CD4-positive, alpha-beta T cell treated with Interferon gamma for 1 hour (primary cell): ENCODE data around the gene GPR15LG.
"Not testable (repeated sequence)": the region's sequence is repeated elsewhere in the genome, so short reads cannot be mapped to it uniquely, and the experiment has no call there.

Source experiments
- DNase-seq: peaks from one replicate; pipeline ENCODE4 v3.0.0-alpha.2; 2020

Gene GPR15LG

DNA sequence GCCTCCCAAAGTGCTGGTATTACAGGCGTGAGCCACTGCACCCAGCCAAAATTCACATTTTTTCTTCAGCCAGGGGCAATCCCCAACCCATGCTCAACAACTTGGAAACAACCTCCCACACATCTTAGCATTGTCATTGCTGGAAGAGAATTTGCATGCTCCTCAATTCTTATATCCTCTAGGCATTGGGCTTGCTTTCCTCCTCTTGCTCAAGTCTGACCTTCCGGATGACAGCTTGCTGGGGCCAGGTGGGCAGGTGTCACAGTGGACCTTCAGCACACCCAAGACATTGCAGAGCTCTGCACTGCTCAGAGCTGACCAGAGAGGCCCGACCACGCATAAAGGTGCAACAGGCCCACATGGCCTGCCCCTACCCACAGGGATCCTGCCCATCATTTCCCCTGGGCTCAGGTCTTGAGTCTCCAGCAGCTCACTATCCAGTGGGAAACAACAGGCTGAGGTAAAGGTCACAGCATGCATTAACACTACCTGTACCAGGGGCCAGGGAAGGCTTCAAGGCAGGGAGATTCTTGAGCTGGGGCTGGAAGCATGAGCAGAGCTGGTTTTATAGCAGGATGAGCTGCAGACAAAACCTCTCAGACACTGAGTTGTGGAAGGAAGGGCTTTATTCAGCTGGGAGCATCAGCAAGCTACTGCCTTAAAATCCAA, 6.8 kb upstream of the GPR15LG start:
- no peak for DNase-seq

DNA sequence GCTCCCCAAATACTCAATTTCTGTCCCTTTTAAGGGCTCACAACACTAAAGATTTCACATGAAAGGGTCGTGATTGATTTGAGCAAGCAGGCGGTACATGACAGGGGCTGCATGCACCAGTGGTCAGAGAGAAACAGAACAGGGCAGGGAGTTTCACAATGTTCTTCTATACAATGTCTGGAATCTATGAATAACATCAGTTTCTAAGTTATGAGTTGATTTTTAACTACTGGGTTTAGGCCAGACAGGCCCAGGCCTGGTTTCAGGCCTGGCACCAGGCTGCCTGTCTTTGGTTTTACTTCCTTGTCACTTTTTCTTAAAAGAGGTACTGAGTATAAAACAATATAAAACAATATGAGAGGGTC, 6.3 kb upstream of the GPR15LG start:
- not testable (repeated sequence) for DNase-seq

DNA sequence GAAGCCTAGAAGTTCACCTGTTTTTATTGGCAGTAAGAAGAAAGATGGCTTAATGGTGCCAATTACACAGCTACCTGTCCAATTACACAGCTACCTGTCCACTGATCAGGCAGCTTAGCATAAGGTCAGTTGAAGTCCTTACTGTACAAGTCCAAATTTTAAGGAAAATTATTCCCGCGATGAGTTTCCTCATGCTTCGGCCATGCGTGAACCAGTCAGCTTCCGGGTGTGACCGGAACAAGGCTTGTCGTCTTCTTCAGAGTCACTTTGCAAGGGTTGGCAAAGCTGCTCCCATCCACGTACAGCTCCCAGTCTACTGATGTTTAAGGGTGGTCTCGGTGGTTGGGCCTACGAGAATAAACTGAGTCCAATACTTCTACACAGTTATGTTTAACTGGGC, 5.2 kb upstream of the GPR15LG start:
- not testable (repeated sequence) for DNase-seq

DNA sequence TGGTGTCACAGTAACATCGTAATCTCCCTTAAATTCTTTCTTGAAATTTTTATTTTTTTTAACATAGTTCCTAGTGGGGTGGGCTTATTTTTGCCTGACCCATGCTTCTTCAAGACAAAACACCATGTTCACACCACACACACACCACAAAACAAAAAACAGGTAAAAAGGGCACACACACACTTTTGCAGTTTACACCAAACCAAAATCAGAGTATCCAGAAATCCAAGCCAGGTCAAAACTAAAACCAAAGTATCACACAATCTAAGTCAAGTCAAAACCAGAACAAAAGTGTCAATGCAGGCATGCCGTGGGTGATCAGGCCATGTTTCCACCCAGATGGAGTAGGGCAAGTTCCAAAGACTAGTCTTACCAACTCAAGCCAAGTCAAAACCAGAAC, 2.4 kb upstream of the GPR15LG start:
- not testable (repeated sequence) for DNase-seq

DNA sequence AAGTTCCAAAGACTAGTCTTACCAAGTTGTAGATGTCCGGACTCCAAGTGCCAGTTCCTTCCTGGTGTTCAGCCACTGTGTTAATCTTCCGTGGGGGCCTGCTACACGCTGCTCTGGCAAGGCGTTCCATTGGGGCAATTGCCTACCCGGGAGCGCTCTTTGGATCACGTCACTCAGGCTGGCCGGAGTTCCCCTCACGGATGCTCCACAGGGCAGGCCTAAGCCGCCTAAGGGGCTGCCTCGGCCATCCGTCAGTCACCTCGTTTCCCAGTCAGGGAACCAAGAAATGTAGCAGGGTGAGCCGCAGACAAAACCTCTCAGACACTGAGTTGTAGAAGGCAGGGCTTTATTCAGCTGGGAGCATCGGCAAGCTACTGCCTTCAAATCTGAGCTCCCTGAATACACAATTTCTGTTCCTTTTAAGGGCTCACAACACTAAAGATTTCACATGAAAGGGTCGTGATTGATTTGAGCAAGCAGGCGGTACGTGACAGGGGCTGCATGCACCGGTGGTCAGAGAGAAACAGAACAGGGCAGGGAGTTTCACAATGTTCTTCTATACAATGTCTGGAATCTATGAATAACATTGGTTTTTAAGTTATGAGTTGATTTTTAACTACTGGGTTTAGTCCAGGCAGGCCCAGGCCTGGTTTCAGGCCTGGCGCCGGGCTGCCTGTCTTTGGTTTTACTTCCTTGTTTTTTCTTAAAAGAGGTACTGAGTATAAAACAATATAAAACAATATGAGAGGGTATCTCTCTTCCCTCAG, 1.7 kb upstream of the GPR15LG start:
- not testable (repeated sequence) for DNase-seq

DNA sequence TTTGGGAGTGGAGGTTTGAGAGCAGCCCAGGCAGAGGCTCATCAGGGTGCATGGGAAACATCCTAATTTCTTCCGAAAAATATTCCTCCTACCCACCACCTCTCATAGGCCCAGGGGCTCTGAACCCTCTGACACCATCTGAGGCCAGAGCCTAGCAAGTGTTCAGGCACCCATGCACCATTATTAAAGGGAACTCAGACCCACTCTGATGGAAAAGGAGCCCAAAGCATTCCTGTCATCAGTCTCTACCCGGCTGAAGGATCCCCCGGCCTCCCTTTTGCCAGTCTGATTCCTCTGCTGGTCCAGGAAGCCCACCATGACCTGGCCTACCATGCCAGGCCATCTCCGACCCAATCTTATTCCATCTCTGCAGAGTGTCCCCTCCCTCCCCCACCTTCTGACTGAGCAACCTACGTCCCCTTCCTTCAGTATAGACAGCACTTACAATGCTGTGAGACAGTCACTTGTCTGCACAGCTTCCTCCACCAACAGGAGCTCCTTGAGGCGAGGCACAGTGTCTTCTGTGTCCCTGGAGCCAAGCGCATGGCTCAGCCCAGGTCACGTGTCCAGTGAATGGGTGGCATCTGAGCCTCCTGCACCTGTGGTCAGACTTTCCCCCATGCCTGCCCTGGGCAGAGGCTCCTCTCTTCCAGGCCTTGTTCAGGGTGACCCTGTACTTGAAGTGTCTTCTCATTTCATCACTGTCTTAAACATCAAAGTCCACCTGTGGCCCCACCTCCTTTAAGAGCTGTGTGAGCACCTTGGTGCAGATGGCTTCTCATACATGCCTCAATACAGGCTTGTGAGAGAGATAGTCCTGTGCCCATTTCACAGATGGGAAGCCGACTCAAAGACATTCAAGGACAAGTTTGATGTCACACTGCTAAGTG, 889 bp upstream of the GPR15LG start:
- DNase-seq, result no peak

DNA sequence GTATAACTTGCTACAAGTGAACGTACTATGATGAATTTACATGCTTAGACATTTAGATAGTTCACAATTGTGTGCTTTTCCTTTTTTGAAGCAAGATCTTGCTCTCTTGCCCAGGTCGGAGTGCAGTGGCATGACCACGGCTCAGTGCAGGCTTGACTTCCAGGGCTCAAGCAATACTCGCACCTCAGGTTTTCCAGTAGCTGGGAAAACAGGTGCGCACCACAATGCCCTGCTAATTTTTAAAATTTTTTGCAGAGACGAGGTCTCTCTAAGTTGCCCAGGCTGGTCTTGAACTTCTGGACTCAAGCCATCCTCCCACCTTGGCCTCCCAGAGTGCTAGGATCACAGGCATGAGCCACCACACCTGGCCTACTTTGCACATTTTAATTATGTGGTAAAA, 1.8 kb downstream of the GPR15LG start:
- no peak for DNase-seq

DNA sequence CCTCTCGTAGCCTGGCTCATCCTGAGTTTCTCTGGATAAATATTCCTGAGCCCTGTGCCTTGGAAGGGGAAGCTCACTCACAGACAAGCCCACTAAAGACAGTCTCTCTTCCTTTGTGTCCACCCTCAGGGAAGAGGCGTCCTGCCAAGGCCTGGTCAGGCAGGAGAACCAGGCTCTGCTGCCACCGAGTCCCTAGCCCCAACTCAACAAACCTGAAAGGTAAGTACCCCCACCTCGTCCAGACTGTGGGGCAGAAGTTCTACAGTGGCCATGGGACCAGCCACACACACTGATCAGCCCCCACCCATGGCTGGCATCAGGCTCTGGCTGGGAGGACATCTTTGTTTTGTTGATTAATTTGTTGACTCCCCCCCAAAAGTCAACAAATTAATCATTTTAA, 2.8 kb downstream of the GPR15LG start:
- no peak for DNase-seq

DNA sequence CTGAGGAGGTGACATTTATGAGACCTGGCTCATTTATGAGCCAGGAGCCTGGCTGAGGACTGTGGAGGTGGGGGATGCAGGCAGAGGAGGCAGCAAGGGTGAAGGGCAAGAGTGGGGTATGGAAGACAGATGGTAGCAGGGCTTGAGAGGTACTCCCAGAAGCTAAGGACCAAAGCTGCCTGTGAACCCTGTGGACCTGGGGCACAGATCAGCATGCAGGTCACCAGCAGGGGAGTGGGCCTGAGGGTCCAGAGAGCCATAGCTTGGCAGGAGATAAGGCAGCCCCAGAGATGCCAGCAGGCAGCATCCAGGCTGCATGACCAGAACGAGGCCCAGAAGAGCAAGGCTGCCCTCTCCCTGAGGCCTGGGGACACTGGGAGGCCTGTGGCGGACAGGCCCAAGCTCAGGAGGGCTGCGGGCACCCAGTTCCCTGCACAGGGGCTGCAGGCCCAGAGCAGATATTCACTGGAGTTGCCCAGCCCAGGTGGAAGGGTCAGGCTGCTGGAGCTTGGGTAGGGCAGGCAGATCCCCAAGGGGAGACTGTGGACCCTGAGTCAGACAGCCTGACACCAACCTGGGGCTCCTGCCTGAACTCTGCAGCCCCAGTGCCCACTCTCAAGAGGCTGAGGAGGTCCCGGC, 3.4 kb downstream of the GPR15LG start:
- DNase-seq, result no peak

DNA sequence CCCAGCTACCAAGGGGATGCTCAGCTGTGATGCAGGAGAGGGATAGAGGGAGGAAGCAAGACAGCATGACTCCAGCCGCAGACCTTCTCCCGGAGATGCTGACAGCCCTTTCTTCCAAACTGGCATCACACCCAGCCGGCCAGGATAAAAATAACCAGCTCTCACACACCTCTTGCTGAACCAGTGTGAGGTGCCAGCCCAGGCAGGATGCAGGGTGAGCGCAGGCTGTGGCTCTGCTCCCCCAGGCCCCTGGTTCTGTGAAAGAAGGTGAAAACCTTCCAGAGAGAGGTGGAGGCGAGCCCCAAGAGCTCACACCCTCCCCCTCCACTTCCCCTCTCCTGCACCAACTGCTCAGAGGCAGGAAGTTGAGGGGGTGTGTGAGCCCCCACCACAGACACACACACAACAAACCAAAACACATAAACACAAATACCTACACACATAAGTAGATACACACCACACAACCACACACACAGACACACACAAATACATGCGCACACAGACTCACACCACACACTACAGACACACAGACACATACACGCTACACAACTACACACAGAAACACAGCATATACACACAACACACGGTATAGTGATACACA, 4.0 kb downstream of the GPR15LG start:
- peak; percentile 70 for DNase-seq

DNA sequence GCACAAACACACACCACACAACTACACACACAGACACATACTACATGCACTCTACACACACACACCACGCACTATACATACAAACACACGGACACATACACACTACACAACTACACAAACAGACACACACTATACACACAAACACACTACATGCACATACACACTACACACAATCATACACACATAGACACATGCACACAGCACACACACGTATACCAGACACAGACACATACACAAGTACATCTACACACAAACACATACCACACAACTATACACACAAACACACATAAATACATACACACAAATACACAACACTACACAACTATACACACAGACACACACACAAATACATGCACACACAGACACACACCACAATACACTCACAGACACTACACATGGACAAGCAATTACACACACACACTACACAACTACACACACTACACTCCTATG, 4.6 kb downstream of the GPR15LG start:
- no peak for DNase-seq

DNA sequence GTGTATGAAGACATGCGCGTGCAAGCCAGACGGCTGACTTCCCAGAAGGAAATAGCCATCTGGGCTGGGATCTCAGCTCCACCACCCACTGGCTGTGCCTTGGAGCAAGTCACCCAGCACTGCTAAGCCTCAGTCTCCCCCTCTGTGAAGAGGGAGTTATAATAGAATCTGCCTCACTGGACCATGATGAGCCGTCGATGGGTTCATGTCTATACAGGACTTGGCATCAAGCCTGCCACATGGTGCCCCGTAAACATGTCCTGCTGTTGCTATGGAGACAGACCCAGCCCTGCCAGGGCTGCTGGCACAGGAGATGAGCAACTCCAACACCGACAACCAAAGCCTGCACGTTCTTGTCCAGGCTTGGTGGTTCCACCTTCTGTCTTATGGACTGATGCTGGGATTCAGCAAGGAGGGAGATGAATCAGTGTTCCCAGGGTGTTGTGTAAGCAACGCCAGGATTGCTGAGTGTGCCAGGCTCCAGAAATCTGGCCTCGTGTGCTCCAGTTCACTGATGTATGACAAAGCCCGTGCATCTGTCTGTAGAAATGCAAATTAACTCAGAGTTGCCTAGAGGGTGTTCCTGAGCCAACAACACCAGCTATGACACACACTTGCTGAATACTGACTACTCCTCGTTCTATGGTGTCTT, 5.6 kb downstream of the GPR15LG start:
- peak; percentile 57 for DNase-seq

DNA sequence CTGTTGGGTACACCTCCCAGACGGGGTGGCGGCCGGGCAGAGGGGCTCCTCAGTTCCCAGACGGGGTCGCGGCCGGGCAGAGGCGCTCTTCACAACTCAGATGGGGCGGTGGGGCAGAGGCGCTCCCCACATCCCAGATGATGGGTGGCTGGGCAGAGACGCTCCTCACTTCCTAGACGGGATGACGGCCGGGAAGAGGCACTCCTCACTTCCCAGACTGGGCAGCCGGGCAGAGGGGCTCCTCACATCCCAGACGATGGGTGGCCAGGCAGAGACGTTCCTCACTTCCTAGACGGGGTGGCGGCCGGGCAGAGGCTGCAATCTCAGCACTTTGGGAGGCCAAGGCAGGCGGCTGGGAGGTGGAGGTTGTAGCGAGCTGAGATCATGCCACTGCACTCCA, 6.8 kb downstream of the GPR15LG start:
- DNase-seq, result not testable (repeated sequence)

DNA sequence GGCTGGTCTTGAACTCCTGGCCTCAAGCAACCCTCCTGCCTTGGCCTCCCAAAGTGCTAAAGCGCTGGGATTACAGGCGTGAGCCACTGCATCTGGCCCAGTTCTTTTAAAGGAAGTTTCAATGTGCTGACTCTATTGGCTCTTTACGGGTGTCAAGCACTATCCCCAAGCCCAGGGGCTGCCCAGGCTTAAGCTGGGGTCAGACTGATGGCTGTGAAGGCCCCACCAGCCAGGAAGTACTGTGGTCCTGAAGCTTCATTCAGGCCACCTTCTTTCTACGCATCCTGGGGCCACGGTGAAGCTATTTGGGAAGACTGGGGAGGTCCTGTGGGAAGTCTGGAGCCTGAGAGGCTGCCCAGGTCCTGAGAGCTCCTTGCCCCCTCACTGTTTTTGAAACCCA, 8.0 kb downstream of the GPR15LG start:
- DNase-seq, result no peak

DNA sequence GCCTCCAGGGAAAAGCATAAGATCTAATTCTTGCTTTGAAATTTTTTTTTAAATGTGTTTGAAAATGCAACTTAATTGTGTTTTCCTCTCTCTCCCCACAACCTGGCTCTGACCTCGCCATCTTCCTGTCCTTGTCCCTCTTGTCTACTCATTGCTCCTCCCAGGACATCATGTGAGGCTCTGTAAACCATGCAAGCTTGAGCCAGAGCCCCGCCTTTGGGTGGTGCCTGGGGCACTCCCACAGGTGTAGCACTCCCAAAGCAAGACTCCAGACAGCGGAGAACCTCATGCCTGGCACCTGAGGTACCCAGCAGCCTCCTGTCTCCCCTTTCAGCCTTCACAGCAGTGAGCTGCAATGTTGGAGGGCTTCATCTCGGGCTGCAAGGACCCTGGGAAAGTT, 10.9 kb downstream of the GPR15LG start:
- DNase-seq, result no peak

DNA sequence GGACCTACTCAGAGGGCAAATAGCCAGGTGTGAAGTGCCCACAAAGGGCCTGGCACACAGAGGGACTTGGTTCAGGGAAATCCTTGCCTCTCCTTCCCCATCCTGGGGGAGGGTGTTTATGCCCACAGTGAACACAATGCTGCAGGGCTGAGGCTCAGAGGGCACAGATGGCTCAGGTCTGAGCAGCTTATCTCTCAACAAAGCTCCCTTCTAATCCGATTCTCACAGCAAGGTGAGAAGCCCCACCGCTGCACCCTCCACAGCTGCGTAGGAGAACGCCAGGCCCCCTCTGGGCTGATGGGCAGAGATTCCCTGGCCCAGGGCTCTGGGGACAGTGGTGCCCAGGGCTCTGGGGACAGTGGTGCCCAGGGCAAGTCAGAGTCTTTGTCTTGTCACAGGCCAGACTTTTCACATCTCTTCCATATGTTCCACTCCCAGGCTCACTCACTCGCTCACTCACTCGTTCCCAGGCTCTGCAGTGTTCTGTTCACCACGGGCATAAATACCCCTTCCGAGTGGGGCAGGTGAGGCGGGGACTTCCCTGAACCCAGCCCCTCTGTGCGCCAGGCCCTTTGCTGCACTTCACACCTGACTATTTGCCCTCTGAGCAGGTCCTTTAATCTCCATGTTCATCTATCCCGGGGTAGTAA, 12.1 kb downstream of the GPR15LG start:
- DNase-seq, result no peak

DNA sequence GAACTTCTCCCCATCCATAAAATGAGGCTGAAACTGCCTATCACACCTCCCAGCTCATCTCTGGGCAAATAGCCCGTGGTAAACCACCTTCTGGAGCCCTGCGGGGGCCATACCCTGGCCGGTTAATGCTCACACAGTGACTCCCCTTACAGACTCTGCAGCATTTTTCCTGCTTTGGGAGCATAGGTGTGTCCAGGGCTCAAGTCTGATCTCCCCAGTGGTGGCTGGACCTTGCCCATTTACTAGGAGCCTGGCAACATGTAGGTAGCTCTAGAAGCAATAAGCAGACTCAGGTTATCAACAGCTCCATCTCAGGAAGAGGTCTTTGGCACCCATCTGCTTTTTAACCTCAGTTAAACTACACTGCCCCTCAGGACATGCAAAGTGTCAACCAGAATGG, 15.2 kb downstream of the GPR15LG start:
- DNase-seq, result no peak

DNA sequence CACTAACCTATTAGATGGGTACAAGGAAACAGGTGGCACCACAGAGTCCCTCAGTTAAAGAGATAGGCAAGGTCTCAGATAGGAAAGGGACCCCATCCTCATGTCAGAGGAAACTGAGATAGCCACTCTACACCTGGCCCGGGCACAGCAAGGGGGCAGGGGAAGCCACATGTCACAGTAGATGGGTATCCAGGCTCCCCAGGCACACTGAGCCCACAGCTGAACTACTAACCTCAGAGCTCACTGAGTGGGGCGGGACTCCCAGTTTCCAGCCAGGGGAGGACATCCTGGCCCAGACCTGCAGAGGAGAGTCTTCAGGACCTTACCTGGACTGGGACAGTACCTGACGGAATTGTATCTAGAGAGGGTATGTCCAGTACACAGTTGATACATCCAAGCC, 17.0 kb downstream of the GPR15LG start:
- DNase-seq, result no peak

DNA sequence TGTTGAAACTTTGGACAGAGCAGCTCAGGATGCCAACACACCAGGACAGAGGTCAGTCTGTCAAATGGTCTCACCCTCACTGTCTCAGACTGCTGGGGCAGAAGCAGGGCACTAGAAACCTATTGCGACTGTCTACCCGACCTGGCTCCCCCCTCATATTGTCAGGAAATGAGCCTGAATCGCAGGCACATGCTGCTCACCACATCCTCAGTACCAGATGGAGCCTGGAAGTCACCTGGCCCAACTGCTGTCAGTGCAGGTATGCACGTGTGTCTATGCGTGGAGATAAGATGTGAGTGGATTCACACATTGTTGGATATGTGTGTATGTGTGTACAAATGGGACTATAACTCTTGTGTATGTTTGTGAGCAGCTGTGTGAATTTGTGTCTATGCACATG, 17.5 kb downstream of the GPR15LG start:
- DNase-seq, result no peak

DNA sequence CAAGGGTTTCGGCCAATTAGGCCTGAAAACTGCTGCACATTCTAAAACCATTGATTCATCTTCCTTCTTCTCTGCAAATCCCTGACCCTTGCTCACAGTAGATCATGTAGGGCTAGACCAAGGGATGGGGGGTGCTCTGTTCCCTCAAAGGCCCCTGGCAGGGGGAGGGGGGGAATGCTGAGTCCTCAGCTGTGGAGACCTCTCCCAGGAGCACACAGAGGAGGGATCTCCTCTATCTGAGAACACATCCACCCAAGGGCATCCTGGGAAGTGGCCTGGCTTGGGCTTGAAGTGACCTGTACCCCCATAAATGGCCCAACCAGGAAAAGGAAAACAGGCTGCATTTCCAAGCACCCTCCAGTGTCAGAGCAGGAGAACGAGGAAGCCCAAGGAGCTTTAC, 19.7 kb downstream of the GPR15LG start:
- no peak for DNase-seq

DNA sequence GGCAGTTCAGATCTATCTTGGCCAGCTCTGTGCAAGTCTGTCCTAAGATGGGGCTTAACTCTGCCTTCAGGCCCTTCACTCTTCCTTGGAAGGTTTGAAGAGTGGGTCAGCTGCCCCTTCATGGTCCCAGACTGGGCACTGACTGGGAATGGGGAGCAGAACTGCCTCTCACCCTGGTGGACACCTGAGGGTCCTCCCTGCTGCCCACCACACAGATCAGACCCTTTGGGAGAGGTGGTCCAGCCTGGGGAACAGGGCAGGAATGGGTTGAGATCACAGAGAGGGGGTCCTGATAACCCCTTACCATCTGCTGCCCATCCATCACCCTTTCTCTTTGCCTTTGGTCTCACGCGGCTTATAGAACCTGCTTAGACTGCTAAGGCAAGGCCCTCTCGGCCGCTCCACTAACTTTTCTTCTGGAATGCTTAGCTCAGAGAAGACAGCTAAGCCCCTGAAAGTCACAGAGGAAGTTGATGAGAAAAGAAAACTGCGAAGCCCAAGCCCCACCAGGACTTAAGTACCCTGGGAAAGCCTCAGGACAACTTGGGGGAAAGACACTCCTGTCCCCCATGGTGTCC, 20.3 kb downstream of the GPR15LG start:
- DNase-seq, result no peak
